NT2/D1 (cell line): Measurements from ENCODE around the gene SYT1.

Source experiments
- DNase-seq: peaks from one replicate; pipeline ENCODE4 v3.0.0-alpha.2; 2011; ENCODE audit warnings: low read depth, low spot score
- H3K27me3 ChIP-seq: 2 replicates; pipeline ENCODE4 v1.6.0; 2011; ENCODE audit warnings: mild to moderate bottlenecking; ENCODE audit not compliant: insufficient read length, insufficient read depth
- H3K36me3 ChIP-seq: 2 replicates; pipeline ENCODE4 v1.6.1; 2011; ENCODE audit warnings: mild to moderate bottlenecking, low read length, mixed read lengths; ENCODE audit not compliant: insufficient read depth, insufficient read length
- H3K4me1 ChIP-seq: 2 replicates; pipeline ENCODE4 v1.5.1; 2011; ENCODE audit not compliant: insufficient read depth, insufficient read length
- H3K4me3 ChIP-seq: 2 replicates; pipeline ENCODE4 v1.5.1; 2011; ENCODE audit warnings: low read depth; ENCODE audit not compliant: insufficient read length
- H3K9ac ChIP-seq: 2 replicates; pipeline ENCODE4 v1.6.0; 2011; ENCODE audit warnings: low read depth; ENCODE audit not compliant: insufficient read length
- H3K9me3 ChIP-seq: 2 replicates; pipeline ENCODE4 v1.5.1; 2011; ENCODE audit warnings: mild to moderate bottlenecking, low read length; ENCODE audit not compliant: insufficient read depth
- SUZ12 ChIP-seq: IDR thresholded peaks from 2 replicates; pipeline ENCODE4 v1.6.1; 2011; ENCODE audit not compliant: insufficient read length, insufficient read depth; ENCODE audit errors: extremely low read depth
- YY1 ChIP-seq: IDR thresholded peaks from 2 replicates; pipeline ENCODE4 v1.6.1; 2011; ENCODE audit not compliant: insufficient read length, insufficient read depth
- ZNF274 ChIP-seq: IDR thresholded peaks from 2 replicates; pipeline ENCODE4 v1.6.1; 2011; ENCODE audit warnings: mild to moderate bottlenecking, low read depth, low read length

Gene SYT1

GRCh38 chr12:79406993-79407392 lies 542.4 kb downstream of the SYT1 start:
- Histone ChIP-seq H3K4me1 (no peaks in the 10 kb centered on the region), H3K36me3 (no peaks in the 10 kb centered on the region), H3K9ac (no peak overlapping the region), H3K9me3 (no peaks in the 10 kb centered on the region), H3K4me3 (no peak overlapping the region), H3K27me3 (no peaks in the 10 kb centered on the region)
- DNase-seq, result no peak
- TF ChIP-seq ZNF274, result no peak
- no peak for TF ChIP-seq SUZ12
- no peak for TF ChIP-seq YY1

- Histone ChIP-seq H3K9me3 (no peaks in the 10 kb centered on the region), H3K9ac (no peak overlapping the region), H3K36me3 (no peaks in the 10 kb centered on the region), H3K4me3 (no peak overlapping the region), H3K27me3 (no peaks in the 10 kb centered on the region), H3K4me1 (no peaks in the 10 kb centered on the region)
- TF ChIP-seq SUZ12 (no peak), YY1 (no peak), ZNF274 (no peak)
- peak; percentile 76 for DNase-seq
These were observed 543.4 kb downstream of the SYT1 start for GRCh38 chr12:79407671-79408622.

- Histone ChIP-seq H3K4me1 (no peaks in the 10 kb centered on the region), H3K9ac (no peak overlapping the region), H3K4me3 (no peak overlapping the region), H3K36me3 (no peaks in the 10 kb centered on the region), H3K9me3 (no peaks in the 10 kb centered on the region), H3K27me3 (no peaks in the 10 kb centered on the region)
- TF ChIP-seq ZNF274 (no peak), YY1 (no peak), SUZ12 (no peak)
- no peak for DNase-seq
These were observed 544.1 kb downstream of the SYT1 start for GRCh38 chr12:79408689-79409088.

- Histone ChIP-seq H3K4me3 (no peak overlapping the region), H3K27me3 (no peaks in the 10 kb centered on the region), H3K9ac (no peak overlapping the region), H3K9me3 (no peaks in the 10 kb centered on the region), H3K36me3 (no peaks in the 10 kb centered on the region), H3K4me1 (no peaks in the 10 kb centered on the region)
- no peak for TF ChIP-seq SUZ12
- DNase-seq, result no peak
These were observed 545.0 kb downstream of the SYT1 start for GRCh38 chr12:79409562-79409961.

GRCh38 chr12:79411791-79412190 lies 547.2 kb downstream of the SYT1 start:
- H3K9ac ChIP-seq, result no peak overlapping the region
- H3K27me3 ChIP-seq, result no peaks in the 10 kb centered on the region
- H3K36me3 ChIP-seq, result no peaks in the 10 kb centered on the region
- TF ChIP-seq ZNF274, result no peak
- no peak for TF ChIP-seq YY1
- no peak for TF ChIP-seq SUZ12
- H3K9me3 ChIP-seq, result no peaks in the 10 kb centered on the region
- no peak for DNase-seq
- H3K4me1 ChIP-seq, result no peaks in the 10 kb centered on the region
- H3K4me3 ChIP-seq, result no peak overlapping the region

GRCh38 chr12:79413796-79414195 lies 549.2 kb downstream of the SYT1 start:
- TF ChIP-seq ZNF274 (no peak), YY1 (no peak), SUZ12 (no peak)
- Histone ChIP-seq H3K4me3 (no peak overlapping the region), H3K36me3 (no peaks in the 10 kb centered on the region), H3K9me3 (no peaks in the 10 kb centered on the region), H3K27me3 (no peaks in the 10 kb centered on the region), H3K9ac (no peak overlapping the region), H3K4me1 (no peaks in the 10 kb centered on the region)
- no peak for DNase-seq

- H3K4me3 ChIP-seq, result no peak overlapping the region
- DNase-seq, result no peak
- TF ChIP-seq SUZ12 (no peak), ZNF274 (no peak), YY1 (no peak)
- H3K9ac ChIP-seq, result no peak overlapping the region
- no peaks in the 10 kb centered on the region for H3K9me3 ChIP-seq
- H3K36me3 ChIP-seq, result no peaks in the 10 kb centered on the region
- H3K27me3 ChIP-seq, result no peaks in the 10 kb centered on the region
- H3K4me1 ChIP-seq, result no peaks in the 10 kb centered on the region
These were observed 549.7 kb downstream of the SYT1 start for GRCh38 chr12:79414252-79414651.
